ENCODE data around the gene FAM222A. TPM values are rescaled to one million over a fixed set of nuclear protein-coding genes. Genes with fewer than 3 reads are reported as not detected.

The FAM222A gene
- total RNA-seq, 1 experiment from 2014 or later = 18.0 TPM

GRCh38 chr12:109776624-109777023 is 63.0 kb downstream of the FAM222A start:
- TF ChIP-seq, protein P1, sequence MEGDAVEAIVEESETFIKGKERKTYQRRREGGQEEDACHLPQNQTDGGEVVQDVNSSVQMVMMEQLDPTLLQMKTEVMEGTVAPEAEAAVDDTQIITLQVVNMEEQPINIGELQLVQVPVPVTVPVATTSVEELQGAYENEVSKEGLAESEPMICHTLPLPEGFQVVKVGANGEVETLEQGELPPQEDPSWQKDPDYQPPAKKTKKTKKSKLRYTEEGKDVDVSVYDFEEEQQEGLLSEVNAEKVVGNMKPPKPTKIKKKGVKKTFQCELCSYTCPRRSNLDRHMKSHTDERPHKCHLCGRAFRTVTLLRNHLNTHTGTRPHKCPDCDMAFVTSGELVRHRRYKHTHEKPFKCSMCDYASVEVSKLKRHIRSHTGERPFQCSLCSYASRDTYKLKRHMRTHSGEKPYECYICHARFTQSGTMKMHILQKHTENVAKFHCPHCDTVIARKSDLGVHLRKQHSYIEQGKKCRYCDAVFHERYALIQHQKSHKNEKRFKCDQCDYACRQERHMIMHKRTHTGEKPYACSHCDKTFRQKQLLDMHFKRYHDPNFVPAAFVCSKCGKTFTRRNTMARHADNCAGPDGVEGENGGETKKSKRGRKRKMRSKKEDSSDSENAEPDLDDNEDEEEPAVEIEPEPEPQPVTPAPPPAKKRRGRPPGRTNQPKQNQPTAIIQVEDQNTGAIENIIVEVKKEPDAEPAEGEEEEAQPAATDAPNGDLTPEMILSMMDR (IDR thresholded peaks at IDR 0.05; ENCODE audit: insufficient read depth in 1 of 2, low read depth in 1 of 2, low read length in 1 of 2, severe bottlenecking in 1 of 2, unreplicated experiment in 1 of 2) = no peak
- ChIA-PET POLR2A (no interaction called here), CTCF (interaction anchor here (0.5 to 4.4 kb wide), 2 partner anchors 36 to 178 kb away, joined by 3 to 69 read pairs; no protein-coding TSS in a partner anchor)
- no peaks in the 10 kb centered on the region for H3K27me3 ChIP-seq (replicated peaks; ENCODE audit: control insufficient read depth, insufficient read depth, low read length)
- DNase-seq = no peak
- no peaks in the 10 kb centered on the region for H3K9me3 ChIP-seq
- no peaks in the 10 kb centered on the region for H3K36me3 ChIP-seq (ENCODE audit: control insufficient read depth, insufficient read depth, low read length)
- intact Hi-C loops (cut with micrococcal nuclease; ENCODE audit: unreplicated experiment) = no loop called here
- Mint-ChIP-seq H3K4me3 (ENCODE audit: unreplicated experiment) (no peak overlapping the region), H3K27me3 (ENCODE audit: insufficient read depth, unreplicated experiment) (no peaks in the 10 kb centered on the region), H3K4me1 (ENCODE audit: low read depth, unreplicated experiment) (peaks cover 12% of the 10 kb centered on the region), H3K27ac (ENCODE audit: unreplicated experiment) (no peak overlapping the region), H3K36me3 (ENCODE audit: insufficient read depth, unreplicated experiment) (peaks cover 10% of the 10 kb centered on the region), H3K9me3 (ENCODE audit: unreplicated experiment) (no peaks in the 10 kb centered on the region)
- H3K4me3 ChIP-seq (ENCODE audit: low read depth, low read length) = no peak overlapping the region
- peaks cover 7% of the 10 kb centered on the region; the same call in 1 of the 2 replicates for H3K4me1 ChIP-seq
- no TSS peak for BruUV-seq (replicated peaks)

- DNase-seq = peak; percentile 43 to 64
- Mint-ChIP-seq H3K9me3 (ENCODE audit: unreplicated experiment) (no peaks in the 10 kb centered on the region), H3K4me3 (ENCODE audit: unreplicated experiment) (peak overlapping the region; percentile 55), H3K36me3 (ENCODE audit: insufficient read depth, unreplicated experiment) (peaks cover 10% of the 10 kb centered on the region), H3K4me1 (ENCODE audit: low read depth, unreplicated experiment) (peaks cover 12% of the 10 kb centered on the region), H3K27ac (ENCODE audit: unreplicated experiment) (peak overlapping the region; percentile 10), H3K27me3 (ENCODE audit: insufficient read depth, unreplicated experiment) (no peaks in the 10 kb centered on the region)
- H3K4me3 ChIP-seq (ENCODE audit: low read depth, low read length) = no peak overlapping the region
- no peaks in the 10 kb centered on the region for H3K9me3 ChIP-seq
- intact Hi-C loops (cut with micrococcal nuclease; ENCODE audit: unreplicated experiment) = no loop called here
- BruUV-seq (replicated peaks) = no TSS peak
- CTCF ChIA-PET = interaction anchor here (0.6 to 0.7 kb wide), 2 partner anchors 13 to 723 kb away, joined by 3 to 6 read pairs; no protein-coding TSS in a partner anchor
- TF ChIP-seq, protein P1 (IDR thresholded peaks at IDR 0.05; ENCODE audit: insufficient read depth in 1 of 2, low read depth in 1 of 2, low read length in 1 of 2, severe bottlenecking in 1 of 2, unreplicated experiment in 1 of 2) = no peak
- H3K36me3 ChIP-seq (ENCODE audit: control insufficient read depth, insufficient read depth, low read length) = no peaks in the 10 kb centered on the region
- POLR2A ChIA-PET = no interaction called here
- H3K4me1 ChIP-seq = peaks cover 7% of the 10 kb centered on the region; the same call in 1 of the 2 replicates
- H3K27me3 ChIP-seq (replicated peaks; ENCODE audit: control insufficient read depth, insufficient read depth, low read length) = no peaks in the 10 kb centered on the region
These were observed 63.9 kb downstream of the FAM222A start for GRCh38 chr12:109777544-109777943.

DNA sequence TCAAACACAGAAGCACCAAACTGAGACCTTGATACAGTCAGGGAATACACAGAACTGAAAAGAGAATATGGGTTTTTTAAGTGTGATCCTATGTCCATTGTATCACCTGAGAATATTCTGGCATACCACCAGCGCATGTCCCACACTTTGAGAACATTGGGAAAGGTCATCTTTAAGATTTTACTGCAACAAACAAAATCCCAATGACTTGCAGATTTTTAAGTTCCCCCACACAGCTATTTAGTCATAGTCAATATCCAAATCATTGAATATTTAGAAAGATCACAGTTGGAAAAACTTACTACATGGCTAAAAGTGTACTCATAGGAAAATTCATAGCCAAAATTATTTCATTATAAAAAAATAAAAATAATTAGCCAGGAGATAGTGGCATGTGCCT is 65.1 kb downstream of the FAM222A start:
- no peaks in the 10 kb centered on the region for H3K27me3 Mint-ChIP-seq (ENCODE audit: insufficient read depth, unreplicated experiment)
- no peaks in the 10 kb centered on the region for H3K9me3 ChIP-seq
- peaks cover 7% of the 10 kb centered on the region; the same call in 1 of the 2 replicates for H3K4me1 ChIP-seq
- TF ChIP-seq, protein P1 (IDR thresholded peaks at IDR 0.05; ENCODE audit: insufficient read depth in 1 of 2, low read depth in 1 of 2, low read length in 1 of 2, severe bottlenecking in 1 of 2, unreplicated experiment in 1 of 2) = no peak
- ChIA-PET CTCF (interaction anchor here (1.3 to 1.7 kb wide), 2 partner anchors 181 to 197 kb away, joined by 4 to 10 read pairs; no protein-coding TSS in a partner anchor), POLR2A (no interaction called here)
- H3K36me3 Mint-ChIP-seq (ENCODE audit: insufficient read depth, unreplicated experiment) = peaks cover 10% of the 10 kb centered on the region
- no peak for DNase-seq
- no peak overlapping the region for H3K4me3 ChIP-seq (ENCODE audit: low read depth, low read length)
- no peak overlapping the region for H3K27ac Mint-ChIP-seq (ENCODE audit: unreplicated experiment)
- H3K4me1 Mint-ChIP-seq (ENCODE audit: low read depth, unreplicated experiment) = peaks cover 8% of the 10 kb centered on the region
- intact Hi-C loops (cut with micrococcal nuclease; ENCODE audit: unreplicated experiment) = loop anchor here (1.0 kb wide), 1 partner anchor 260 kb away; no protein-coding TSS in a partner anchor
- H3K27me3 ChIP-seq (replicated peaks; ENCODE audit: control insufficient read depth, insufficient read depth, low read length) = no peaks in the 10 kb centered on the region
- no peaks in the 10 kb centered on the region for H3K9me3 Mint-ChIP-seq (ENCODE audit: unreplicated experiment)
- H3K4me3 Mint-ChIP-seq (ENCODE audit: unreplicated experiment) = no peak overlapping the region
- BruUV-seq (replicated peaks) = no TSS peak
- H3K36me3 ChIP-seq (ENCODE audit: control insufficient read depth, insufficient read depth, low read length) = no peaks in the 10 kb centered on the region

Measured in Caco-2 (cell line).